CD4-positive, alpha-beta T cell (primary cell): ENCODE measurements around the gene GOLGA1. TPM values are rescaled to one million over a fixed set of nuclear protein-coding genes. Genes with fewer than 3 reads are reported as not detected.

ENCODE experiments used
- ATAC-seq: fragments of 200-7000 bp; cut with Tn5 transposase; one replicate; pipeline ENCODE4 v1.10.0; 2022; ENCODE audit warnings: mild to moderate bottlenecking; ENCODE audit not compliant: poor library complexity
- CTCF ChIA-PET: fragments of 350-600 bp; sonication (Branson Sonifier 250); formaldehyde crosslinking; loops from one replicate; lab custom pipeline; 2021; ENCODE audit warnings: antibody characterized with exemption, inconsistent platforms; lab: Charles Lee
- POLR2A ChIA-PET: fragments of 350-600 bp; sonication (Branson Sonifier 250); formaldehyde crosslinking; loops from one replicate; lab custom pipeline; 2021; ENCODE audit warnings: antibody characterized with exemption, inconsistent platforms; lab: Charles Lee
- DNase-seq, 14 experiments: peaks; one replicate each; pipeline ENCODE4 v3.0.0-alpha.2; 2013 to 2020; ENCODE audit warnings: mixed read lengths in 2 of 14
- H3K27ac ChIP-seq, 2 donors: one replicate each; pipeline versions ENCODE4 v1.5.1 to v1.7.0; 2013; ENCODE audit warnings: low read length in 2 of 2, low read depth in 1 of 2, mild to moderate bottlenecking in 1 of 2
- H3K27me3 ChIP-seq, 2 experiments: 1 replicate in 1 of 2; 2 replicates in 1 of 2; pipeline versions ENCODE4 v1.6.1 to v1.7.0; 2013; ENCODE audit warnings: low read length in 2 of 2, control low read depth in 1 of 2, mild to moderate bottlenecking in 1 of 2, moderate library complexity in 1 of 2; ENCODE audit not compliant: insufficient read depth in 2 of 2, control insufficient read depth in 1 of 2
- H3K36me3 ChIP-seq: one replicate; pipeline ENCODE4 v1.6.1; 2013; ENCODE audit warnings: low read length, control low read depth; ENCODE audit not compliant: insufficient read depth
- H3K4me1 ChIP-seq: one replicate; pipeline ENCODE4 v1.6.1; 2013; ENCODE audit warnings: low read length, control low read depth; ENCODE audit not compliant: insufficient read depth
- H3K4me3 ChIP-seq: one replicate; pipeline ENCODE4 v1.5.1; 2013; ENCODE audit warnings: mild to moderate bottlenecking, low read length, moderate library complexity
- H3K9me3 ChIP-seq, 2 experiments: 1 replicate in 1 of 2; 2 replicates in 1 of 2; pipeline versions ENCODE4 v1.6.1 to v1.7.0; 2013; ENCODE audit warnings: low read length in 2 of 2, mild to moderate bottlenecking in 2 of 2, control low read depth in 1 of 2, moderate library complexity in 1 of 2; ENCODE audit not compliant: control insufficient read depth in 1 of 2, insufficient read depth in 1 of 2
- H3K27ac Mint-ChIP-seq: one replicate; pipeline ENCODE4 v1.8.0; 2020; ENCODE audit warnings: mixed read lengths
- H3K27me3 Mint-ChIP-seq: one replicate; pipeline ENCODE4 v1.8.0; 2021; ENCODE audit warnings: mixed read lengths
- H3K36me3 Mint-ChIP-seq: one replicate; pipeline ENCODE4 v1.8.0; 2021; ENCODE audit warnings: low read depth, mixed read lengths
- H3K4me1 Mint-ChIP-seq: one replicate; pipeline ENCODE4 v1.8.0; 2021; ENCODE audit warnings: low read depth, mixed read lengths
- H3K4me3 Mint-ChIP-seq: one replicate; pipeline ENCODE4 v1.8.0; 2020; ENCODE audit warnings: mild to moderate bottlenecking, mixed read lengths
- H3K9me3 Mint-ChIP-seq: one replicate; pipeline ENCODE4 v1.8.0; 2020; ENCODE audit warnings: mixed read lengths
- CTCF ChIP-seq: fragments of 200-600 bp; IDR thresholded peaks from one replicate; pipeline ENCODE4 v1.8.0; 2022; ENCODE audit warnings: antibody characterized with exemption, mild to moderate bottlenecking
- intact Hi-C, 2 experiments: fragments of 100-400 bp; cut with DNase I in 1 of 2; cut with micrococcal nuclease in 1 of 2; formaldehyde crosslinking; loops; one replicate each; pipeline versions ENCODE4 v1.15.1 to v1.9.0; 2023 to 2025; cut with DNase I, micrococcal nuclease
- total RNA-seq, 174 experiments: library from RNA in 2 of 174; stranded (reverse) in 2 of 174; gene quantifications; one replicate each; pipeline ENCODE4 v1.2.3 and lab custom pipeline; 2021 to 2026

Gene GOLGA1
- total RNA-seq, 2 experiments from 2014 or later = 12.9 to 22.2 TPM

GRCh38 chr9:124890179-124890578 lies 50.7 kb downstream of the GOLGA1 start:
- DNase-seq = no peak
- H3K4me1 Mint-ChIP-seq = peaks cover 9% of the 10 kb centered on the region
- intact Hi-C loops = loop anchor here in 1 of 2 experiments (5.0 kb wide), 2 partner anchors 178 to 273 kb away; no protein-coding TSS in a partner anchor
- Histone ChIP-seq H3K4me1 (peaks cover 8% of the 10 kb centered on the region), H3K4me3 (no peak overlapping the region), H3K9me3 (no peaks in the 10 kb centered on the region), H3K27me3 (no peaks in the 10 kb centered on the region), H3K27ac (no peak overlapping the region), H3K36me3 (peaks cover 75% of the 10 kb centered on the region)
- TF ChIP-seq CTCF = no peak
- H3K27ac Mint-ChIP-seq = no peak overlapping the region
- no peak overlapping the region for H3K4me3 Mint-ChIP-seq
- H3K36me3 Mint-ChIP-seq = peaks cover 88% of the 10 kb centered on the region
- H3K27me3 Mint-ChIP-seq = peaks cover 7% of the 10 kb centered on the region
- H3K9me3 Mint-ChIP-seq = no peaks in the 10 kb centered on the region
- ChIA-PET POLR2A (no interaction called here), CTCF (no interaction called here)
- ATAC-seq = no peak

GRCh38 chr9:124889006-124889405 lies 51.9 kb downstream of the GOLGA1 start:
- Histone ChIP-seq H3K27ac (no peak overlapping the region), H3K36me3 (peaks cover 79% of the 10 kb centered on the region), H3K4me1 (no peaks in the 10 kb centered on the region), H3K27me3 (no peaks in the 10 kb centered on the region), H3K9me3 (no peaks in the 10 kb centered on the region), H3K4me3 (no peak overlapping the region)
- H3K4me1 Mint-ChIP-seq = no peaks in the 10 kb centered on the region
- H3K27ac Mint-ChIP-seq = no peak overlapping the region
- H3K4me3 Mint-ChIP-seq = no peak overlapping the region
- no peaks in the 10 kb centered on the region for H3K9me3 Mint-ChIP-seq
- peaks cover 85% of the 10 kb centered on the region for H3K36me3 Mint-ChIP-seq
- H3K27me3 Mint-ChIP-seq = peaks cover 7% of the 10 kb centered on the region
- POLR2A ChIA-PET = interaction anchor here (0.6 kb wide), 1 partner anchor 426 kb away, joined by 3 read pairs; no protein-coding TSS in a partner anchor
- no peak for ATAC-seq
- CTCF ChIA-PET = no interaction called here
- DNase-seq = no peak
- no peak for TF ChIP-seq CTCF
- intact Hi-C loops = no loop called here

GRCh38 chr9:124887832-124888231 lies 53.1 kb downstream of the GOLGA1 start:
- DNase-seq (no peak), ATAC-seq (no peak)
- TF ChIP-seq CTCF = no peak
- H3K27me3 ChIP-seq = no peaks in the 10 kb centered on the region
- intact Hi-C loops = no loop called here
- CTCF ChIA-PET = no interaction called here
- Mint-ChIP-seq H3K27ac (no peak overlapping the region), H3K36me3 (peaks cover 83% of the 10 kb centered on the region), H3K4me1 (no peaks in the 10 kb centered on the region), H3K27me3 (peaks cover 7% of the 10 kb centered on the region), H3K9me3 (no peaks in the 10 kb centered on the region), H3K4me3 (no peak overlapping the region)
- H3K9me3 ChIP-seq = no peaks in the 10 kb centered on the region
- POLR2A ChIA-PET = no interaction called here
- H3K4me1 ChIP-seq = no peaks in the 10 kb centered on the region
- H3K36me3 ChIP-seq = peaks cover 67% of the 10 kb centered on the region
- H3K27ac ChIP-seq = no peak overlapping the region
- no peak overlapping the region for H3K4me3 ChIP-seq
